GM23248 (cell line): ENCODE data around the gene MARF1. TPM values are rescaled to one million over a fixed set of nuclear protein-coding genes. Genes with fewer than 3 reads are reported as not detected.
A peak's percentile ranks its signal among the peaks of the same experiment; 100 is the strongest.

Experiments used
- DNase-seq: peaks from one replicate; pipeline ENCODE4 v3.0.0-alpha.2; 2015
- H2AFZ ChIP-seq: fragments of 200-600 bp; sonication (generic); 2 replicates; pipeline ENCODE4 v1.6.1; 2016; ENCODE audit warnings: antibody characterized with exemption
- H3F3A ChIP-seq: fragments of 200-600 bp; sonication (generic); 2 replicates; pipeline ENCODE4 v1.6.1; 2016; ENCODE audit warnings: mild to moderate bottlenecking, antibody characterized with exemption, mixed run types; ENCODE audit not compliant: insufficient read depth
- H3K27ac ChIP-seq: fragments of 200-600 bp; sonication (generic); 2 replicates; pipeline ENCODE4 v1.5.1; 2016; ENCODE audit warnings: mild to moderate bottlenecking
- H3K27me3 ChIP-seq: fragments of 200-600 bp; sonication (generic); replicated peaks from 2 replicates; pipeline ENCODE4 v1.6.1; 2016; ENCODE audit warnings: mild to moderate bottlenecking; ENCODE audit not compliant: insufficient read depth
- H3K36me3 ChIP-seq: fragments of 200-600 bp; sonication (generic); 2 replicates; pipeline ENCODE4 v1.6.1; 2016; ENCODE audit warnings: low read depth, mild to moderate bottlenecking
- H3K4me1 ChIP-seq: fragments of 200-600 bp; sonication (generic); 2 replicates; pipeline ENCODE4 v1.6.1; 2016; ENCODE audit warnings: mild to moderate bottlenecking; ENCODE audit not compliant: insufficient read depth
- H3K4me2 ChIP-seq: fragments of 200-600 bp; sonication (generic); one replicate; pipeline ENCODE4 v1.6.1; 2016; ENCODE audit warnings: mild to moderate bottlenecking; ENCODE audit not compliant: unreplicated experiment
- H3K4me3 ChIP-seq: fragments of 200-600 bp; sonication (generic); 2 replicates; pipeline ENCODE4 v1.5.1; 2016; ENCODE audit warnings: mild to moderate bottlenecking
- H3K79me2 ChIP-seq: fragments of 200-600 bp; sonication (generic); 2 replicates; pipeline ENCODE4 v1.6.1; 2016; ENCODE audit warnings: mild to moderate bottlenecking; ENCODE audit not compliant: insufficient read depth
- H3K9ac ChIP-seq: fragments of 200-600 bp; sonication (generic); 2 replicates; pipeline ENCODE4 v1.6.1; 2016; ENCODE audit warnings: mild to moderate bottlenecking
- H3K9me2 ChIP-seq: fragments of 200-600 bp; sonication (generic); 2 replicates; pipeline ENCODE4 v1.6.1; 2016; ENCODE audit warnings: mixed run types, mild to moderate bottlenecking, moderate library complexity; ENCODE audit not compliant: insufficient read depth
- H3K9me3 ChIP-seq: fragments of 200-600 bp; sonication (generic); one replicate; pipeline ENCODE4 v1.6.1; 2017; ENCODE audit warnings: low read depth
- H4K20me1 ChIP-seq: fragments of 200-600 bp; sonication (generic); 2 replicates; pipeline ENCODE4 v1.6.0; 2016; ENCODE audit not compliant: insufficient read depth
- EZH2 ChIP-seq: fragments of 200-600 bp; sonication (generic); IDR thresholded peaks from 2 replicates; pipeline ENCODE4 v1.6.1; 2018; ENCODE audit warnings: antibody characterized with exemption, mild to moderate bottlenecking; ENCODE audit not compliant: insufficient read depth, poor library complexity, severe bottlenecking
- EZH2phosphoT487 ChIP-seq: fragments of 200-600 bp; sonication (generic); IDR thresholded peaks from 2 replicates; pipeline ENCODE4 v1.6.1; 2018; ENCODE audit warnings: antibody characterized with exemption, moderate library complexity, mild to moderate bottlenecking, low read depth; ENCODE audit not compliant: insufficient read depth
- WGBS, 2 experiments: methylation state at CpG; one replicate each; pipeline ENCODE4 v1.1.6; 2015 to 2017; ENCODE audit warnings: low lambda C conversion rate in 2 of 2, low coverage in 1 of 2; ENCODE audit errors: missing lambda C conversion rate in 2 of 2; 5-methylcytosine and 5-hydroxymethylcytosine counted together
- in situ Hi-C: fragments of 300-500 bp; cut with MboI; formaldehyde crosslinking; loops from 2 replicates; pipeline ENCODE4 v1.15.0; 2020
- polyA plus RNA-seq: library from polyadenylated mRNA; unstranded; fragments of >200 nt; fragmentation: Nextera tagmentation; extraction: Ambion mirVana; gene quantifications from 2 replicates; pipeline ENCODE4 v1.2.1, GENCODE V29; 2016
- total RNA-seq: library from RNA; depleted of rRNA; stranded (reverse); fragments of >200 nt; shearing (Covaris generic); gene quantifications from 2 replicates; pipeline ENCODE4 v1.2.3, GENCODE V29; 2014

The MARF1 gene
- total and polyA plus RNA-seq, 2 experiments from 2014 or later = 9.2 to 20.1 TPM

DNA sequence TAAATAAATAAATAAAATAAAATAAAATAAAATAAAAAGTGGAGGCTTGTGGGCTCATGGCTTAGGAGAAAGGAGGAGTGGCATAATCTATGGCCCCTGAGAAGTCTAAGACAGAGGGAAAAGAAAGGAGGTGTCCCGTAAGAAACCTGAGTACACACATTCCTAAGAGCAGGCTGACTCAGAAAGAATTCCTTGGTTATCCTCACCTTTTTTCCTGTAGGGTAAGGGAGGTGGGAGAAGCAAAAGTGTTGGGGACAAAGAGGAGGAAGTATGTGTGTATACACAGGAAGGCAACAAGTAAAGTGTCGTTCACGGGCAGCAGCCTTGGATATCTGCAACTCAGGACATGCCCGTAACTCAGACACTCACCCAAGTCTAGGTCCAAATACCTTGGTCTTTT, 29.3 kb downstream of the MARF1 start:
- H3K27ac ChIP-seq = no peak overlapping the region
- peaks cover 24% of the 10 kb centered on the region; the same call in 1 of the 2 replicates for H3F3A ChIP-seq
- in situ Hi-C loops = no loop called here
- peaks cover 11% of the 10 kb centered on the region for H3K4me1 ChIP-seq
- H2AFZ ChIP-seq = no peak overlapping the region
- H3K4me2 ChIP-seq = no peak overlapping the region
- TF ChIP-seq EZH2 = no peak
- TF ChIP-seq EZH2phosphoT487 = no peak
- no peak overlapping the region for H3K4me3 ChIP-seq
- H4K20me1 ChIP-seq = no peaks in the 10 kb centered on the region
- DNase-seq = no peak
- H3K79me2 ChIP-seq = no peaks in the 10 kb centered on the region
- no peaks in the 10 kb centered on the region for H3K9me2 ChIP-seq
- H3K9ac ChIP-seq = no peak overlapping the region
- 95 to 98% methylated on average over 4 of the region's 4 CpGs for WGBS, 2 experiments
- H3K27me3 ChIP-seq = no peaks in the 10 kb centered on the region
- H3K36me3 ChIP-seq = peaks cover 25% of the 10 kb centered on the region
- H3K9me3 ChIP-seq = no peaks in the 10 kb centered on the region

DNA sequence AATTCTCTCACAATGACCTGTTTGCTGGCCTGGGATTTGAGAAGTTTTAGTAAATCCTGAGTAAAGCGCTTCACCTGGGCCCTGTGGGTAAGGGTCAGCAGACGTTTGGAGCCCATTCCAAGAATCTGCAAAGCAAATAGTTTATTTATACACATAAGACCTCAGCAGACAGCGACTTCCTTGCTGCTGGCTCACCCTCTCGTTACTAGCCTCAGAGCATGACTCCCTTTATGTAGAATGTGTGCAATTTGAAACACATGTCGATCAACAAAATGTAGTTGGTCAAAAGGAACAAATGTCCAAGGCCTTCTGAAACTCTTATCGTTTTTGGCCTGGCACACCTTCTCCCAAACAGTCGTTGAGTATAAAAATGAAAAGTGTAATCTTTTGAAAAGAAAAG, 31.3 kb downstream of the MARF1 start:
- no peaks in the 10 kb centered on the region for H3K9me2 ChIP-seq
- no peaks in the 10 kb centered on the region for H4K20me1 ChIP-seq
- peaks cover 38% of the 10 kb centered on the region for H3K36me3 ChIP-seq
- no peak overlapping the region for H3K9ac ChIP-seq
- H3K4me1 ChIP-seq = peaks cover 9% of the 10 kb centered on the region
- in situ Hi-C loops = no loop called here
- no peak for TF ChIP-seq EZH2phosphoT487
- no peak for TF ChIP-seq EZH2
- no peak overlapping the region for H3K4me2 ChIP-seq
- H3K27ac ChIP-seq = no peak overlapping the region
- H3K79me2 ChIP-seq = no peaks in the 10 kb centered on the region
- no peak for DNase-seq
- no peak overlapping the region for H2AFZ ChIP-seq
- H3K9me3 ChIP-seq = no peaks in the 10 kb centered on the region
- no peak overlapping the region for H3K4me3 ChIP-seq
- peaks cover 18% of the 10 kb centered on the region; the same call in 1 of the 2 replicates for H3F3A ChIP-seq
- no peaks in the 10 kb centered on the region for H3K27me3 ChIP-seq
- WGBS, 2 experiments = 89 to 92% methylated on average over 7 of the region's 7 CpGs

DNA sequence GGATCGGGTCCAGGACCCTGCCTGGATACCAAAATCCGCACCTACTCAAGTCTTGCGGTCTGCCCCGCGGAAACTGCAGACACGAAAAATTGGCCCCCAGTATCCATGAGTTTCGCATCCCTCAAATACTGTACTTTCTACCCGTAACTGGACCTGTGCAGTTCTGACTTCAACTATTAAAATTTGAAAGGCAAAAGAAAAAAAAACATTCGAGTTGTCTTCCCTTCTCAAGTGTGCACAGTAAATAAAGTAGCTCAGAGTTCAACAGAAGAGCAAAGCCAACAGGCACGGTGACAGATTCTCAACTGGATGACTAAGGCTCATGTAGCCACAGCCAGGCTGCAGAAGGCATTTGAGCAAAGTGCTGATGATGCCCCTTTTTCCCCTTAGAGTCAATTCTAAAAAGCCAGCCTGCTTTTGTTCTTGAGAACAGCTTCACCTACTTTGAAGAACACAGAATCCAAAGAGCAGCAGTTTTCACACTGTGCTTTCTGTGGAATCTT, 32.5 kb downstream of the MARF1 start:
- in situ Hi-C loops = no loop called here
- H4K20me1 ChIP-seq = no peaks in the 10 kb centered on the region
- no peaks in the 10 kb centered on the region for H3K9me3 ChIP-seq
- H3K79me2 ChIP-seq = no peaks in the 10 kb centered on the region
- no peak overlapping the region for H3K9ac ChIP-seq
- WGBS, 2 experiments = 80 to 81% methylated on average over 10 of the region's 10 CpGs
- H3K4me2 ChIP-seq = no peak overlapping the region
- H3K27ac ChIP-seq = 0 out of 2 replicates have a peak overlapping the region, but pooled peaks have one; percentile 1
- H2AFZ ChIP-seq = no peak overlapping the region
- H3F3A ChIP-seq = peaks cover 13% of the 10 kb centered on the region; the same call in 1 of the 2 replicates
- H3K36me3 ChIP-seq = peaks cover 38% of the 10 kb centered on the region
- H3K9me2 ChIP-seq = no peaks in the 10 kb centered on the region
- TF ChIP-seq EZH2phosphoT487 = no peak
- no peak for TF ChIP-seq EZH2
- peak; percentile 75 for DNase-seq
- no peak overlapping the region for H3K4me3 ChIP-seq
- H3K27me3 ChIP-seq = no peaks in the 10 kb centered on the region
- H3K4me1 ChIP-seq = peaks cover 9% of the 10 kb centered on the region

DNA sequence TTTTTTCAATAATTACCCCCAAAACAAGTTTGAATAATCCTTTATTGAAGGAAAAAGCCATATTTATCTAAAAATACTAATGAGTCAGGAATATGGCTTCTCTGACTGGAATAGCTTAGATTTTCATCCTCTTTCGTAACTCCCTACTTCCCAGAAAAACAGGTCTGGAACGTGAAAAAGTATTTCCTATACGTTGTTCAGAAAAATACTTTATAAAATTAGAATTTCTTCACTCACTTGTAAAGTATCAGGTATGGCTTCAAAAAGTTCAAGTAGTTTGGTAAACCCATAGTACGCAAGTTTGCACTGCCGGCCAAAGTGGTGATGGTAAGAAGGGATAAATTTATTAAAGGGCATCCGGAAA, 33.7 kb downstream of the MARF1 start:
- Histone ChIP-seq H3K36me3 (peaks cover 38% of the 10 kb centered on the region), H3K4me3 (no peak overlapping the region), H3K9ac (no peak overlapping the region), H4K20me1 (no peaks in the 10 kb centered on the region), H3K79me2 (no peaks in the 10 kb centered on the region), H3K27me3 (no peaks in the 10 kb centered on the region), H3F3A (peaks cover 13% of the 10 kb centered on the region; the same call in 1 of the 2 replicates), H3K27ac (no peak overlapping the region), H3K9me3 (no peaks in the 10 kb centered on the region), H3K4me1 (peaks cover 19% of the 10 kb centered on the region), H3K4me2 (no peak overlapping the region), H3K9me2 (no peaks in the 10 kb centered on the region), H2AFZ (no peak overlapping the region)
- TF ChIP-seq EZH2 = no peak
- TF ChIP-seq EZH2phosphoT487 = no peak
- WGBS, 2 experiments = 96% methylated on average over 6 of the region's 6 CpGs
- in situ Hi-C loops = no loop called here
- DNase-seq = no peak
